Ishikawa (cell line): ENCODE data around the gene FAM168A.

Source experiments
- CEBPB ChIP-seq: IDR thresholded peaks from 2 replicates; pipeline ENCODE4 v1.6.1; 2012
- EGR1 ChIP-seq: IDR thresholded peaks from 2 replicates; pipeline ENCODE4 v1.6.1; 2012
- TAF1 ChIP-seq: IDR thresholded peaks from 2 replicates; pipeline ENCODE4 v1.6.1; 2012; ENCODE audit warnings: low read depth, mild to moderate bottlenecking
- YY1 ChIP-seq: IDR thresholded peaks from 2 replicates; pipeline ENCODE4 v1.6.1; 2012; ENCODE audit warnings: low read depth

DNA sequence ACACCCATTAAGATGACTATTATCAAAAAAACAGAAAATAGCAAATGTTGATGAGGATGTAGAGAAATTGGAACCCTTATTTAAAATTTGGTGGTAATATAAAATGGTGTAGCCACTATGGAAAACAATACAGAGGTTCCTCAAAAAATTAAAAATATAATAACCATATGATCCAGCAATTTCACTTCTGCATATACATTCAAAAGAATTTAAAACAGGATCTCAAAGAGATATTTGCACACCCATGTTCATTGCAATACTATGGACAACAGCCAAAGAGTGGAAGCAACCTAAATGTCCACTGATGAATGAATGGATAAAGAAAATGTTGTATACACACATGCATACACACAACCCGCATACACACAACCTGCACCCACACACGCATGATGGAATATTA, 102.2 kb downstream of the FAM168A start:
- no peak for TF ChIP-seq TAF1
- no peak for TF ChIP-seq EGR1
- TF ChIP-seq CEBPB, result no peak
- TF ChIP-seq YY1, result no peak
